C1 segment of cervical spinal cord (tissue), 14 donors: ENCODE results near the gene RARRES2.

Experiments
- DNase-seq, 14 donors: peaks; one replicate each; lab custom pipeline; 2025; lab: John Stamatoyannopoulos, UW

RARRES2 gene

GRCh38 chr7:150377196-150377595, 35.8 kb upstream of the RARRES2 start:
- DNase-seq = no peak

- DNase-seq = no peak
These were observed 35.1 kb upstream of the RARRES2 start for GRCh38 chr7:150376560-150376959.

DNA sequence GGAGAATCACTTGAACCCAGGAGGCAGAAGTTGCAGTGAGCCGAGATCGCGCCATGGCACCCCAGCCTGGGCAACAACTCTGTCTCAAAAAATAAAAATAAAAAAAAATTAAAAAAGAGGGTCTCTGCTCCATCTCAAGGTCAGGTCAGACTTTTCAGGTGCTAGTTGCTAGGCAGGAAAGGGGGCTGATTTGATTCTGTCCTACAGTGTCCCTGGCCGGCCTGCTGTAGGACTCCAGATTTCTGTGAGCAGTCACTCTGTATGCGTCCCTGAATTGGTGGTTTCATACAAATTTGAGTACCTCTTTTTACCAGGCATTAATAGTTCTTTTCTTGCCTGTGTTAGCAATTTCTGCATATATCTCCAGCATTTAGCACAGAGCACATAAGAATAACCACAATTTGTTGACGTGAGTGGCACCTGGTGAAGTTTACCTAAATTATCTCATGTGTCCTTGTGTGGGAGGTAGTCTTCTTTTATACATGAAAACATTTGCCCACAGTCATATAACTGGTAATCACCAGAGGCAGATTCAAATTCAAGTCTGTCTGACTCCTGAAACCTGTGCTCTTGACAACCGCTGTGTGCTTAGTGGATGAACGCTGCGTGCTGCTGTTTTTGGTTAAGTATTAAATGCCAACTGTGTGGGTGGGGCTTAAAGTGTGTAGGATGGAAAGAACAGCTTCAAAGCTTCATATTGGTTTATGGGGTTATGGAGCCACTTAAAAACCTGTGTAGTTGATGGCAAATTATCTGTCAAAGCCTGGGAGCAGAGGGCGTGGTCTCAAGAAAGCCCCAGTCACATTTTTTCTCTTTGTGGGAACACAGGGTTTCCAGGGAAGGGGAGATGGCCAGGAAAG, 34.5 kb upstream of the RARRES2 start:
- no peak for DNase-seq

GRCh38 chr7:150374472-150374871, 33.0 kb upstream of the RARRES2 start:
- no peak for DNase-seq

GRCh38 chr7:150374026-150374425, 32.6 kb upstream of the RARRES2 start:
- DNase-seq = no peak

GRCh38 chr7:150373049-150373801, 31.8 kb upstream of the RARRES2 start:
- no peak for DNase-seq

DNA sequence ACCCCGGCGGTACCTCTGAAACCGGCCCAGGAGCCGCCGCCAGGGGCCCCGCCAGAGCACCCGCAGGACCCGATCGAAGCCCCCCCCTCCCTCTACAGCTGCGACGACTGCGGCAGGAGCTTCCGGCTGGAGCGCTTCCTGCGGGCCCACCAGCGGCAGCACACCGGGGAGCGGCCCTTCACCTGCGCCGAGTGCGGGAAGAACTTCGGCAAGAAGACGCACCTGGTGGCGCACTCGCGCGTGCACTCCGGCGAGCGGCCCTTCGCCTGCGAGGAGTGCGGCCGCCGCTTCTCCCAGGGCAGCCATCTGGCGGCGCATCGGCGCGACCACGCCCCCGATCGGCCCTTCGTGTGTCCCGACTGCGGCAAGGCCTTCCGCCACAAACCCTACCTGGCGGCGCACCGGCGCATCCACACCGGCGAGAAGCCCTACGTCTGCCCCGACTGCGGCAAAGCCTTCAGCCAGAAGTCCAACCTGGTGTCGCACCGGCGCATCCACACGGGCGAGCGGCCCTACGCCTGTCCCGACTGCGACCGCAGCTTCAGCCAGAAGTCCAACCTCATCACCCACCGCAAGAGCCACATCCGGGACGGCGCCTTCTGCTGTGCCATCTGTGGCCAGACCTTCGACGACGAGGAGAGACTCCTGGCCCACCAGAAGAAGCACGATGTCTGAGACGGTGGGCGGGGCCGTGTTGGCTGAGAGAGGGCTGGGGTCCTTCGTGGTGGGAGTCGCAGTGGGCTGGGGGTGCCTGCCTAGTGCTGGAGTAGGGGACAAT, 31.0 kb upstream of the RARRES2 start:
- no peak for DNase-seq

DNA sequence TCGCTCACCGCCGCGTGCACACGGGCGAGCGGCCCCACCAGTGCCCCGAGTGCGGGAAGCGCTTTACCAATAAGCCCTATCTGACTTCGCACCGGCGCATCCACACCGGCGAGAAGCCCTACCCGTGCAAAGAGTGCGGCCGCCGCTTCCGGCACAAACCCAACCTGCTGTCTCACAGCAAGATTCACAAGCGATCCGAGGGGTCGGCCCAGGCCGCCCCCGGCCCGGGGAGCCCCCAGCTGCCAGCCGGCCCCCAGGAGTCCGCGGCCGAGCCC, 30.5 kb upstream of the RARRES2 start:
- no peak for DNase-seq

GRCh38 chr7:150371131-150371995, 29.9 kb upstream of the RARRES2 start:
- no peak for DNase-seq

GRCh38 chr7:150370612-150371071, 29.2 kb upstream of the RARRES2 start:
- no peak for DNase-seq

DNA sequence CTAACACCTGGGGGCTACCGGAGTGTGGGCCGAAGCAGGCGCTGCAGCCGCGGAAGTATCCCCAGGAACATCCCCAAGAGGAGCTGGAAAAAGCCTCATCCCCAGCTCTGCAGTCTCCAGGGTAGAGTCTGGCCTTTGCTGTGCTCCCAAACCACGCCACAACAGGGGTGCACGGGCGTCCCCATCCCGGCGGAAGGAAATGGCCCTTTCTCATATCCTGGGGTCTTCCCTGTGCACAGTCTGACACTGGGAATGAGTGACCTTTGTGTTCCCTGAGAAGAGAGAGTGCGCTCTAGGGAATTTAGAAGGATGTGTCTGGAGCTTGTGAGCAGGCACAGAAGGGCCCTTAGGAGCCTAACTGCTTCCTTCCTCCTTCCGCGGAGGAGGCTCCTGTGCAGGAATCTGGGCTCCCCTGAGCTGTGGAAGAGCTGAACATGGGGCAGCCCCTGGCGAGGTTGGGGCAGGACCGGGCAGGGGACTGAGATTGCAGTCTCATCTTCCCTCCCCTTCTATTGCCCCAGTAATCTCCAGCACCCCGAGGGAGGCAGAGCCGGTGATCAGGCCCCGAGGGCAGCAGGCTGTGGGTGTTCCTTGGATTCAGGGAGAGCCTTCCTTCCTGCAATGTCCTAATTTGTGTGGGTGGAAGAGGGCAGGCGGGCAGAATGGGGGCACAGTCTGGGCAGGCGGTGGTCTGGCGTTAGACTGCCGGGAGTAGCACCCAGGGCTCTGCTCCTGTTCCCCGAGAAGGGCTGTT, 28.5 kb upstream of the RARRES2 start:
- no peak for DNase-seq

GRCh38 chr7:150368884-150369747, 27.7 kb upstream of the RARRES2 start:
- peak in 8 of 14 donors; percentile 57 to 83 (median 73) for DNase-seq

DNA sequence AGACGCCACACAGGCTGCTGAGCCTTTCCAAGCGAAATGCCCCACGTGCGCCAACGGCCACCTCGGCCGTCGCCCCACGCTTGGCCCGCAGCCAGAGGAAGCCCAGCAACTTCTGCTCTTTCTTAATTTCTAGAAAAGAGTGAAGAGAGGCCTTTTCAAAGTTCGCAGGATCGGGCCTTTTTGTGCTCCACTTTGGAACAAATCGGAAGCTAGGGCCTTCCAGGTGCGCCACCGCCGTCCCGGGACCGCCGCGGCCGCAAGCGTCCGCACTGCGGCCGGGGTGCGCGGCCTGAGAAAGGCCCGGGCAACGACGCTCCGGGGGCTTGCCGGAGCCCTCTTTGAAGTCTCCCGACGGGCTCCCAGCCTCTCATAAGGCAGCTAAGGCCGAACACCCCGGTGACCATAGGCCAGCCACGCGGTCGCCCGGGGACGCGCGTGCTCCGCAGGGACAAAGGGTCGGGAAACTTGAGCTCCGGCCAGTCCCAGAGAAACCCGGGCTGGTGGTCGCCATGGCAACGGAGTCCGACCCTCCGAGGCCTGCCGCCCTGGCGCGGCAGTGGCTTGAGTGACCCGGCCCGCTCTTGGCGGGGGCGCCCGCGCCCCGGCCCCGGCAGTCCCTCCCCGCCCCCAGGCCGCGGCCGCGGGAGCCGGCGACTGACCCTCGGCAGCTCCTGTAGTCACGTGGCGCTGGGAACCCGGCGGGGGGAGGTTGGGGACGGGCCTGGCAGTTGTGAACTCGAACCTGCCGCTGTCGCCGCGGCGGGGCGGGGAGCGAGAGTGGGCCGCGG, 26.9 kb upstream of the RARRES2 start, which contains the start of gene REPIN1:
REPIN1 (plus strand) TSS at position 727 of the 788 bp plus-strand sequence. CDS start 890 bp downstream, outside the sequence.
- DNase-seq = peak; percentile 39 to 93 (median 85)

DNA sequence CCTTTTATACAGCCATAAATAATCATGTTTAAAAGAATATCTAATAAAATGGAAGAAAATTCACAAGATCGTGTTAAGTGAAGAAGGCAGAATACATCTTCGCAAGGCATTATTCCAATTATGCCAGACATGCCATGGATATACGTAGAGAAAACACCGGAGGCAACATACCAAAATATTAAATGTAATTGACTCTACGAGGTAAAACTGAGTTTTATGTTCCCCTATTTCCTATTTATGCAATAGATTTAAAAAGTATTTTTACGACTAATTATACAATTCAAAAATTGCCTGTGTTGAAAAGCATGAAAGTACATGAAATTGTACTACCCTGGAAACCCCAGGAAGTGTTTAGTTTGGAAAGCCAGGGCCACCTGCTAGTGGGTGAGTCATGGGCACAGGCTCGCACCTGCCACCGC, 26.3 kb upstream of the RARRES2 start:
- DNase-seq = no peak

GRCh38 chr7:150365673-150366398, 24.4 kb upstream of the RARRES2 start:
- no peak for DNase-seq

- no peak for DNase-seq
These were observed 23.8 kb upstream of the RARRES2 start for GRCh38 chr7:150365194-150365593.

DNA sequence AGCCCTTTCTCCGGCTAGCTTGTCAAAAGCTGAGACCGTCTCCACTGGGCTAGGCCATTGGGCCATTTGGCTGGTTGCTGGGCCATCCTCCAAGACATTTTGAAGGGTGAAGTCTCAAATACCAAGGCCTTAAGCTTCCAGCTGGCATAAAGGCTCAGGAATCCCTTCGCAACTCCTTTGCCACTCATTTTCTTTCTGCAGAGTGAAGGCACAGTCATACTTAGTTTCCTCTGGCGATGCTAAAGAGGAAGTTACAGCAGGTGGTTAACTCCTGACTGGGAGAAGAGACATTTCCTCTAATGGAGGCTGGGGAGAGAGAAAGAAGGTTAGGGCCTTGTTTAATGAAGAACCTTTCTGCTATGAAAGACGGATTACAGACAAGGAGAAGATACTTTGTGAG, 22.4 kb upstream of the RARRES2 start:
- no peak for DNase-seq

DNA sequence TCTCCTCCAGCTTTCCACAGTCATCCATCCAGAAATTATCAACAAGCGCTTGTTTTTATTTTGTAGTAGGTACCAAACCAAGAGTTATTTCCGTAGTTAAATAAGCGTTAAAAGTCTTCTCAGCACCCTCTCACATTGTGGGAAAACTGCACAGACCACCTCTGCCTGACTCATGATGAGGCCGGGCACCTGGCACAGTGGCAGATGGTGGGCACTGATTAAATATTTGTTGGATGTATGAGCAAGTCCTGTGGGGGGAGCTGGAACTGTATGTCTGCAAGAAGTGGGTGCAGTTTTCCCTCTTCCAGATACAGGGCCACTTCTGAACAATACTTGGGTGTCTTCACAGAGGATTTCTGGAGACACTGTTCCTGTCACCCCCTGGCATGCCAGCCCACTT, 21.9 kb upstream of the RARRES2 start:
- no peak for DNase-seq
